PC-3 (cell line): ENCODE measurements around the gene KHDC1. TPM values are rescaled to one million over a fixed set of nuclear protein-coding genes. Genes with fewer than 3 reads are reported as not detected.

Experiments used
- ATAC-seq: fragments of 200-7000 bp; cut with Tn5 transposase; 2 replicates; pipeline ENCODE4 v1.9.1; 2020; ENCODE audit warnings: mild to moderate bottlenecking, moderate library complexity
- BruUV-seq: library from RNA; stranded (reverse); fragments of 400-500 nt; replicated peaks from 2 replicates; lab custom pipeline; 2021; lab: Mats Ljungman, UMichigan
- CTCF ChIA-PET: fragments of 300-600 bp; sonication (Branson Sonifier 250); formaldehyde crosslinking; loops from one replicate; lab custom pipeline; 2022; ENCODE audit warnings: antibody characterized with exemption; lab: Charles Lee
- POLR2A ChIA-PET: fragments of 300-600 bp; sonication (Branson Sonifier 250); formaldehyde crosslinking; loops from one replicate; lab custom pipeline; 2022; ENCODE audit warnings: antibody characterized with exemption; ENCODE audit not compliant: unreplicated experiment; lab: Charles Lee
- DNase-seq: peaks from one replicate; pipeline ENCODE4 v3.0.0-alpha.2; 2015
- H2AFZ ChIP-seq: fragments of 300-600 bp; sonication (generic); 2 replicates; pipeline ENCODE4 v1.6.0; 2016; ENCODE audit warnings: antibody characterized with exemption, low read length
- H3F3A ChIP-seq: fragments of 300-600 bp; sonication (generic); one replicate; pipeline ENCODE4 v1.6.0; 2017; ENCODE audit warnings: antibody characterized with exemption, low read length, control low read depth, mild to moderate bottlenecking; ENCODE audit not compliant: unreplicated experiment
- H3K27ac ChIP-seq: fragments of 300-600 bp; sonication (generic); 2 replicates; pipeline ENCODE4 v1.5.1; 2016; ENCODE audit warnings: mild to moderate bottlenecking, low read length
- H3K27me3 ChIP-seq: fragments of 300-600 bp; sonication (generic); 2 replicates; pipeline ENCODE4 v1.6.1; 2016; ENCODE audit warnings: low read length, mixed read lengths
- H3K36me3 ChIP-seq: fragments of 300-600 bp; sonication (generic); 2 replicates; pipeline ENCODE4 v1.6.1; 2016; ENCODE audit warnings: low read depth, mixed run types, low read length, mixed read lengths
- H3K4me1 ChIP-seq: fragments of 300-600 bp; sonication (generic); 2 replicates; pipeline ENCODE4 v1.5.1; 2016; ENCODE audit warnings: low read length; ENCODE audit not compliant: insufficient read depth
- H3K4me2 ChIP-seq: fragments of 300-600 bp; sonication (generic); 2 replicates; pipeline ENCODE4 v1.6.0; 2016; ENCODE audit warnings: low read length
- H3K4me3 ChIP-seq: fragments of 300-600 bp; sonication (generic); 2 replicates; pipeline ENCODE4 v1.5.1; 2016; ENCODE audit warnings: mild to moderate bottlenecking, low read length, mixed read lengths
- H3K79me2 ChIP-seq: fragments of 300-600 bp; sonication (generic); 2 replicates; pipeline ENCODE4 v1.6.1; 2017; ENCODE audit warnings: low read length, mixed read lengths
- H3K9ac ChIP-seq: fragments of 300-600 bp; sonication (generic); 2 replicates; pipeline ENCODE4 v1.6.0; 2016; ENCODE audit warnings: mild to moderate bottlenecking, low read length
- H3K9me2 ChIP-seq: fragments of 300-600 bp; sonication (generic); replicated peaks from 2 replicates; pipeline ENCODE4 v1.6.1; 2016; ENCODE audit warnings: mixed run types, low read length, mixed read lengths
- H3K9me3 ChIP-seq: fragments of 300-600 bp; sonication (generic); 2 replicates; pipeline ENCODE4 v1.6.1; 2016; ENCODE audit warnings: low read length, mixed read lengths
- H4K20me1 ChIP-seq: fragments of 300-600 bp; sonication (generic); 2 replicates; pipeline ENCODE4 v1.6.1; 2016; ENCODE audit warnings: low read length, mixed read lengths
- CTCF ChIP-seq: fragments of 300-600 bp; sonication (generic); conservative IDR thresholded peaks from 2 replicates; pipeline ENCODE4 v1.5.1; 2017; ENCODE audit warnings: antibody characterized with exemption, low read depth, mild to moderate bottlenecking, low read length
- EZH2 ChIP-seq: fragments of 300-600 bp; sonication (generic); IDR thresholded peaks from one replicate; pipeline ENCODE4 v1.6.1; 2017; ENCODE audit warnings: antibody characterized with exemption, mild to moderate bottlenecking, low read length; ENCODE audit not compliant: unreplicated experiment
- EZH2phosphoT487 ChIP-seq: fragments of 300-600 bp; sonication (generic); IDR thresholded peaks from 2 replicates; pipeline ENCODE4 v1.6.1; 2018; ENCODE audit warnings: mild to moderate bottlenecking, antibody characterized with exemption, low read length, borderline replicate concordance
- intact Hi-C: fragments of 100-400 bp; cut with micrococcal nuclease; formaldehyde crosslinking; loops from 2 replicates; pipeline ENCODE4 v1.9.0; 2023
- total RNA-seq: library from RNA; depleted of rRNA; stranded (reverse); fragments of >200 nt; gene quantifications from 2 replicates; pipeline ENCODE4 v1.2.3, GENCODE V29; 2014

The KHDC1 gene
- total RNA-seq, 1 experiment from 2014 or later, result 7.9 TPM

DNA sequence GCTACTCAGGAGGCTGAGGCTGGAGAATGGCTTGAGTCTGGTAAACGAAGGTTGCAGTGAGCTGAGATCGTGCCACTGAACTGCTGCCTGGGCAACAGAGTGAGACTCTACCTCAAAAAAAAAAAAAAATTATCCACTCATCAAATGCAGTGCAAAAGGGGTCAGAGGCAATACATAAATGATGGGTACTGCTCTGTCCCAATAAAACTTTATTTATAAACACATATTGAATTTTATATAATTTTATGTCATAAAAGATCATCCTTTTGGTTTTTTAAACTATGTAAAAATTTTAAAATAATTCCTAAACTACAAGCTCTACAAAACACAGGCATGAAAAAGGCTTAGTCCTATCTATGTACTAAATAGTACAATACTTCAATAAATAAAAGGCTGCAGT, 10.3 kb downstream of the KHDC1 start:
- Histone ChIP-seq H3K9me2 (no peaks in the 10 kb centered on the region), H3K4me3 (no peak overlapping the region), H3K4me2 (no peak overlapping the region), H2AFZ (no peak overlapping the region), H3K4me1 (no peaks in the 10 kb centered on the region), H3K27ac (no peak overlapping the region), H4K20me1 (no peaks in the 10 kb centered on the region), H3K79me2 (no peaks in the 10 kb centered on the region), H3K36me3 (no peaks in the 10 kb centered on the region), H3K9ac (no peak overlapping the region), H3K27me3 (no peaks in the 10 kb centered on the region), H3K9me3 (no peaks in the 10 kb centered on the region), H3F3A (no peaks in the 10 kb centered on the region)
- POLR2A ChIA-PET, result no interaction called here
- CTCF ChIA-PET, result no interaction called here
- no TSS peak for BruUV-seq
- DNase-seq, result no peak
- intact Hi-C loops, result no loop called here
- no peak for ATAC-seq
- TF ChIP-seq EZH2 (no peak), CTCF (no peak), EZH2phosphoT487 (no peak)

DNA sequence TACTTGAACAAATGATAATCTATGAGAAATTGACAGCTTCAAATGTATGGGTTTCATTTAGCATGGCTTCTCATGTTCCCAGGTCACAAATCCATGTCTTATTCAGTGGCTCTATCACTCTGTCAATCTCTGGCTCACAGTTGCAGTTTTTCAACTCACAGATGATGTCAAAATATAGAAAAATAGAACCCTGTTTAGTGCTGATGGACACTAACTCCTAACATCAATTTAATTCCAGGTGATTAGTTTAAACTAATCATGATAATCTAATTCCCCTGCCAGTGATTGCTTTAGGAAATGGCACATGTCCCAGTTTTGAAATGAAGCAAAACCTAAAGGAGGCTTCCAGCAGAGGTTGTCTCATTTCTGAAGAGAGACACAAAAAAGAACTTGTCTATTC, 13.0 kb downstream of the KHDC1 start:
- TF ChIP-seq EZH2, result no peak
- TF ChIP-seq CTCF, result no peak
- no peak for TF ChIP-seq EZH2phosphoT487
- H3K4me1 ChIP-seq, result no peaks in the 10 kb centered on the region
- CTCF ChIA-PET, result no interaction called here

GRCh38 chr6:73248192-73248903, 14.6 kb downstream of the KHDC1 start:
- no peaks in the 10 kb centered on the region for H3K36me3 ChIP-seq
- no peak overlapping the region for H3K4me3 ChIP-seq
- H3K9me3 ChIP-seq, result no peaks in the 10 kb centered on the region
- BruUV-seq, result no TSS peak
- H3F3A ChIP-seq, result no peaks in the 10 kb centered on the region
- POLR2A ChIA-PET, result no interaction called here
- DNase-seq, result no peak
- ATAC-seq, result no peak
- H3K79me2 ChIP-seq, result no peaks in the 10 kb centered on the region
- H3K9ac ChIP-seq, result no peak overlapping the region
- no peaks in the 10 kb centered on the region for H3K27me3 ChIP-seq
- H3K9me2 ChIP-seq, result no peaks in the 10 kb centered on the region
- H3K27ac ChIP-seq, result no peak overlapping the region
- no peak overlapping the region for H2AFZ ChIP-seq
- CTCF ChIA-PET, result no interaction called here
- peaks cover 4% of the 10 kb centered on the region; the same call in 1 of the 2 replicates for H3K4me1 ChIP-seq
- H3K4me2 ChIP-seq, result no peak overlapping the region
- no peak for TF ChIP-seq EZH2
- TF ChIP-seq CTCF, result no peak
- TF ChIP-seq EZH2phosphoT487, result no peak
- intact Hi-C loops, result no loop called here
- H4K20me1 ChIP-seq, result no peaks in the 10 kb centered on the region

More for the DNA sequence above, 13.0 kb downstream of the KHDC1 start:
- Histone ChIP-seq H3F3A (no peaks in the 10 kb centered on the region), H3K4me2 (no peak overlapping the region), H3K27ac (no peak overlapping the region), H3K4me3 (no peak overlapping the region), H3K9ac (no peak overlapping the region), H2AFZ (no peak overlapping the region), H3K9me3 (no peaks in the 10 kb centered on the region), H4K20me1 (no peaks in the 10 kb centered on the region), H3K36me3 (no peaks in the 10 kb centered on the region), H3K9me2 (no peaks in the 10 kb centered on the region), H3K79me2 (no peaks in the 10 kb centered on the region), H3K27me3 (no peaks in the 10 kb centered on the region)
- no TSS peak for BruUV-seq
- POLR2A ChIA-PET, result no interaction called here
- ATAC-seq (no peak), DNase-seq (no peak)
- intact Hi-C loops, result no loop called here
